Gastrocnemius medialis (tissue), 4 donors: ENCODE results near the gene PDIA4. TPM values are rescaled to one million over a fixed set of nuclear protein-coding genes. Genes with fewer than 3 reads are reported as not detected.

ENCODE experiments used
- ATAC-seq, 2 donors: fragments of 150-250 bp; one replicate each; pipeline ENCODE4 v1.9.1; 2016
- DNase-seq, 2 donors: peaks; one replicate each; pipeline ENCODE4 v3.0.0-alpha.2; 2019
- H3K27ac ChIP-seq, 4 donors: fragments of 200-600 bp; sonication (generic); 1 replicate in 1 of 4; 2 replicates in 3 of 4; pipeline ENCODE4 v1.5.1; 2016 to 2018; ENCODE audit warnings: mild to moderate bottlenecking in 2 of 4, moderate library complexity in 1 of 4
- H3K27me3 ChIP-seq, 3 donors: fragments of 200-600 bp; sonication (generic) in 2 of 3; 1 replicate in 1 of 3; 2 replicates in 2 of 3; pipeline versions ENCODE4 v1.5.1 to v1.6.0; 2016 to 2019; ENCODE audit warnings: mild to moderate bottlenecking in 1 of 3, moderate library complexity in 1 of 3
- H3K36me3 ChIP-seq, 2 donors: fragments of 200-600 bp; sonication (generic) in 1 of 2; one replicate each; pipeline ENCODE4 v1.5.1; 2017 to 2018
- H3K4me1 ChIP-seq, 2 donors: fragments of 200-600 bp; sonication (generic) in 1 of 2; one replicate each; pipeline ENCODE4 v1.5.1; 2016 to 2017; ENCODE audit warnings: mild to moderate bottlenecking in 2 of 2
- H3K4me3 ChIP-seq, 4 donors: fragments of 200-600 bp; sonication (generic) in 3 of 4; 1 replicate in 1 of 4; 2 replicates in 3 of 4; pipeline ENCODE4 v1.5.1; 2016 to 2019; ENCODE audit warnings: mild to moderate bottlenecking in 2 of 4
- H3K9me3 ChIP-seq, 3 donors: fragments of 200-600 bp; sonication (generic) in 2 of 3; 1 replicate in 1 of 3; 2 replicates in 2 of 3; pipeline ENCODE4 v1.5.1; 2016 to 2019
- CTCF ChIP-seq, 5 experiments: fragments of 450-650 bp in 3 of 5; fragments of 200-600 bp in 2 of 5; sonication (generic) in 2 of 5; IDR thresholded peaks in 4 of 5; conservative IDR thresholded peaks in 1 of 5; 1 replicate in 4 of 5; 2 replicates in 1 of 5; pipeline ENCODE4 v1.5.1; 2016 to 2019; ENCODE audit warnings: antibody characterized with exemption in 5 of 5, mild to moderate bottlenecking in 3 of 5, moderate library complexity in 3 of 5
- POLR2A ChIP-seq, 2 donors: fragments of 450-650 bp; IDR thresholded peaks; one replicate each; pipeline ENCODE4 v1.6.1; 2017; ENCODE audit warnings: antibody characterized with exemption in 2 of 2, mild to moderate bottlenecking in 2 of 2, moderate library complexity in 2 of 2
- in situ Hi-C, 4 donors: fragments of 200-750 bp; cut with MboI; loops; one replicate each; pipeline versions ENCODE4 v1.15.0 to v1.8.0; 2017; ENCODE audit warnings: low sequenced_read_pairs in 4 of 4
- intact Hi-C: fragments of 100-400 bp; cut with DNase I; formaldehyde crosslinking; loops from one replicate; pipeline ENCODE4 v1.15.1; 2023; ENCODE audit warnings: low total_unique reads
- total RNA-seq, 4 donors: library from RNA; depleted of rRNA; stranded (reverse); fragments of >200 nt; gene quantifications; one replicate each; pipeline versions ENCODE4 v1.1.0 to v1.2.3, GENCODE V29; 2016

The PDIA4 gene
- total RNA-seq, 4 donors from 2014 or later = 10.8 to 19.6 (median 14.2) TPM

GRCh38 chr7:148987751-148988512 lies 40.4 kb downstream of the PDIA4 start:
- H3K9me3 ChIP-seq = no peaks in the 10 kb centered on the region
- DNase-seq (no peak), ATAC-seq (no peak)
- H3K4me1 ChIP-seq = peaks cover 21 to 31% of the 10 kb centered on the region in 2 donors
- H3K27me3 ChIP-seq = no peaks in the 10 kb centered on the region
- peak overlapping the region; percentile 68 to 85 (median 70) for H3K4me3 ChIP-seq
- no peaks in the 10 kb centered on the region for H3K36me3 ChIP-seq
- H3K27ac ChIP-seq = peak overlapping the region; percentile 70 to 82 (median 76)
- no peak for TF ChIP-seq CTCF (IDR thresholded peaks at IDR 0.05 in 4 of 5, conservative IDR thresholded peaks at IDR 0.05 in 1 of 5)
- TF ChIP-seq POLR2A (IDR thresholded peaks at IDR 0.05) = no peak
- intact Hi-C loops (loop anchor here (1.0 to 2.0 kb wide), 5 partner anchors 25 to 104 kb away; partner anchors contain the start of genes EZH2, PDIA4 and ZNF786), in situ Hi-C loops (no loop called here)

GRCh38 chr7:148987010-148987750 lies 41.1 kb downstream of the PDIA4 start:
- peak overlapping the region; percentile 68 to 85 (median 70) for H3K4me3 ChIP-seq
- DNase-seq (peak; percentile 73 to 76), ATAC-seq (peak; percentile 92 to 94)
- TF ChIP-seq POLR2A (IDR thresholded peaks at IDR 0.05) = no peak
- no peak for TF ChIP-seq CTCF (IDR thresholded peaks at IDR 0.05 in 4 of 5, conservative IDR thresholded peaks at IDR 0.05 in 1 of 5)
- H3K36me3 ChIP-seq = no peaks in the 10 kb centered on the region
- H3K27ac ChIP-seq = peak overlapping the region; percentile 70 to 82 (median 76)
- no peaks in the 10 kb centered on the region for H3K27me3 ChIP-seq
- H3K9me3 ChIP-seq = no peaks in the 10 kb centered on the region
- intact Hi-C loops = loop anchor here (1.0 to 2.0 kb wide), 5 partner anchors 24 to 103 kb away; partner anchors contain the start of genes EZH2, PDIA4 and ZNF786
- in situ Hi-C loops = no loop called here
- peaks cover 24 to 37% of the 10 kb centered on the region in 2 donors for H3K4me1 ChIP-seq

GRCh38 chr7:148986742-148987009 lies 41.6 kb downstream of the PDIA4 start:
- in situ Hi-C loops = no loop called here
- DNase-seq (no peak), ATAC-seq (peak; percentile 1)
- H3K36me3 ChIP-seq = no peaks in the 10 kb centered on the region
- no peaks in the 10 kb centered on the region for H3K27me3 ChIP-seq
- H3K4me1 ChIP-seq = peaks cover 24 to 37% of the 10 kb centered on the region in 2 donors
- TF ChIP-seq CTCF (IDR thresholded peaks at IDR 0.05 in 4 of 5, conservative IDR thresholded peaks at IDR 0.05 in 1 of 5) = no peak
- no peak for TF ChIP-seq POLR2A (IDR thresholded peaks at IDR 0.05)
- peak overlapping the region; percentile 68 to 85 (median 70) for H3K4me3 ChIP-seq
- H3K9me3 ChIP-seq = no peaks in the 10 kb centered on the region
- peak overlapping the region; percentile 70 to 82 (median 76) for H3K27ac ChIP-seq
- intact Hi-C loops = loop anchor here (1.0 to 2.0 kb wide), 5 partner anchors 24 to 104 kb away; partner anchors contain the start of genes EZH2, PDIA4 and ZNF786

GRCh38 chr7:148983200-148984146 lies 44.8 kb downstream of the PDIA4 start:
- Histone ChIP-seq H3K9me3 (no peaks in the 10 kb centered on the region), H3K27ac (peak overlapping the region; percentile 7 to 41 (median 34)), H3K27me3 (no peaks in the 10 kb centered on the region), H3K4me3 (peak overlapping the region; percentile 57 to 70 (median 58)), H3K4me1 (peaks cover 23 to 37% of the 10 kb centered on the region in 2 donors), H3K36me3 (no peaks in the 10 kb centered on the region)
- DNase-seq = no peak
- TF ChIP-seq POLR2A (IDR thresholded peaks at IDR 0.05) = no peak
- TF ChIP-seq CTCF (IDR thresholded peaks at IDR 0.05 in 4 of 5, conservative IDR thresholded peaks at IDR 0.05 in 1 of 5) = no peak
- intact Hi-C loops (no loop called here), in situ Hi-C loops (no loop called here)
- ATAC-seq = no peak
